Left renal pelvis (tissue), 4 donors: Measurements from ENCODE around the gene HYOU1. TPM values are rescaled to one million over a fixed set of nuclear protein-coding genes. Genes with fewer than 3 reads are reported as not detected.
"Not testable (repeated sequence)": the region's sequence is repeated elsewhere in the genome, so short reads cannot be mapped to it uniquely, and the experiment has no call there.

Source experiments
- DNase-seq, 4 donors: peaks; one replicate each; pipeline ENCODE4 v3.0.0-alpha.2; 2013; ENCODE audit warnings: low read depth in 4 of 4, low spot score in 3 of 4
- polyA plus RNA-seq, 4 donors: library from polyadenylated mRNA; unstranded; fragments of 120-200 nt; gene quantifications; one replicate each; pipeline ENCODE4 v1.2.1, GENCODE V29; 2013; ENCODE audit not compliant: insufficient read length in 4 of 4

The HYOU1 gene, protein sequence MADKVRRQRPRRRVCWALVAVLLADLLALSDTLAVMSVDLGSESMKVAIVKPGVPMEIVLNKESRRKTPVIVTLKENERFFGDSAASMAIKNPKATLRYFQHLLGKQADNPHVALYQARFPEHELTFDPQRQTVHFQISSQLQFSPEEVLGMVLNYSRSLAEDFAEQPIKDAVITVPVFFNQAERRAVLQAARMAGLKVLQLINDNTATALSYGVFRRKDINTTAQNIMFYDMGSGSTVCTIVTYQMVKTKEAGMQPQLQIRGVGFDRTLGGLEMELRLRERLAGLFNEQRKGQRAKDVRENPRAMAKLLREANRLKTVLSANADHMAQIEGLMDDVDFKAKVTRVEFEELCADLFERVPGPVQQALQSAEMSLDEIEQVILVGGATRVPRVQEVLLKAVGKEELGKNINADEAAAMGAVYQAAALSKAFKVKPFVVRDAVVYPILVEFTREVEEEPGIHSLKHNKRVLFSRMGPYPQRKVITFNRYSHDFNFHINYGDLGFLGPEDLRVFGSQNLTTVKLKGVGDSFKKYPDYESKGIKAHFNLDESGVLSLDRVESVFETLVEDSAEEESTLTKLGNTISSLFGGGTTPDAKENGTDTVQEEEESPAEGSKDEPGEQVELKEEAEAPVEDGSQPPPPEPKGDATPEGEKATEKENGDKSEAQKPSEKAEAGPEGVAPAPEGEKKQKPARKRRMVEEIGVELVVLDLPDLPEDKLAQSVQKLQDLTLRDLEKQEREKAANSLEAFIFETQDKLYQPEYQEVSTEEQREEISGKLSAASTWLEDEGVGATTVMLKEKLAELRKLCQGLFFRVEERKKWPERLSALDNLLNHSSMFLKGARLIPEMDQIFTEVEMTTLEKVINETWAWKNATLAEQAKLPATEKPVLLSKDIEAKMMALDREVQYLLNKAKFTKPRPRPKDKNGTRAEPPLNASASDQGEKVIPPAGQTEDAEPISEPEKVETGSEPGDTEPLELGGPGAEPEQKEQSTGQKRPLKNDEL
- 100 to 1,000 TPM in 3 of 4 donors, 10 to 100 TPM in 1; 73.5 to 124 (median 116) TPM for polyA plus RNA-seq

DNA sequence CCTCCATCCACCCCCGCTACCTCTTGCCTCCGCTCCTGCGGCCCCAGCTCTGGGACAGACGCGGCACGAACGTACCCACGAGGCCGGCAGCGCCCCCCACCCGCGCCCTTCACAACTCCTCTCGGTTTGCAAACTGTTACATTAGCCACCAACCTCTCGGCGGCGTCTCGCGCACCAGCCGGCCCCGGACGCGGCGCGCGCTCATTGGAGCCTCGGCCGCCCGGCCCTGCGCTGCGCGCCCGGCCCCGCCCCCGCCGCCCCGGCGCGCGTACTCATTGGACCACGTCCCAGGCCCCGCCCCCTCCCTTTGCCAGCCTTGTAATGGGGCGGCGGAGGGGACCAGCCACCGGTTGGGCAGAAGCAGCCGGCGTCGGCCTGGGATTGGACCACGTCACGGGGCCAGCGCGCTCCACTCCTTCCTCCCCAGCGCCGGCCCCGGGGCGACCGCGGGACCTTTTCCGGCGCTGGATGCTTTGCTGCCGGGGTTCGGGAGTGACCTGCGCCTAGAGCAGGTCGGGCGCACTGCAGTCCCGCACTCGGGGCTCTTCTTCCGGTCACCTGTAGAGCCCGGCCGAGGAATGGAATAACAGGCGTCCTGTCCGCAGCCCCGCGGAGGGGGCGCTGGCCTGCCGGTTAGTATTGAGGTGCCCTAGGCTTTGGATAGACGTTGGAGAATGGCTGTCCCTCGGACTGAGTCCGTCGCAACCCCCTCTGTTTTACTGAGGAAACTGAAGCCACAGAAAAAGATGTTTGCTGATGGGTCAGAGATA lies at the start of gene HYOU1:
HYOU1 (minus strand) TSS at position 206 of the 770 bp plus-strand sequence. CDS start 1,045 bp downstream, outside the sequence.
- peak; percentile 83 to 91 (median 90) for DNase-seq

DNA sequence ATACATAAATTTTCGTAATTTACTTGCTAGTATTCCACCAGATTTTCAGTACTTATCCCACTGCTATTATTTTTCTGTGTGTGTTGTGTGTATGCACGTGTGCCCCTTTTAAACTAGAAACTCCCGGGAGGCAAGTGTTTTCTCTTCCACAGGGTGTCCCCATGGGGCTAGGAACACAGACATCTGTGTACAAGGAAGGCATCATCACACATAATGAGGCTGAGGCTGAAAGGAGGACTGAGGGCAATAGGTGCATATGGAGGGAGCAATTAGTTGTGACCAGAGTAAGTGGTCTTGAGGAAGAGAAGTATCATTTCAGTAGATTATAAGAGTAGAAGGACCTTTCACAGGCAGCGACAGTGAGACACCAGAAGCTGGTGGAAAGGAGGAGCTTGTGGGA lies 46.8 kb upstream of the HYOU1 start:
- no peak for DNase-seq

DNA sequence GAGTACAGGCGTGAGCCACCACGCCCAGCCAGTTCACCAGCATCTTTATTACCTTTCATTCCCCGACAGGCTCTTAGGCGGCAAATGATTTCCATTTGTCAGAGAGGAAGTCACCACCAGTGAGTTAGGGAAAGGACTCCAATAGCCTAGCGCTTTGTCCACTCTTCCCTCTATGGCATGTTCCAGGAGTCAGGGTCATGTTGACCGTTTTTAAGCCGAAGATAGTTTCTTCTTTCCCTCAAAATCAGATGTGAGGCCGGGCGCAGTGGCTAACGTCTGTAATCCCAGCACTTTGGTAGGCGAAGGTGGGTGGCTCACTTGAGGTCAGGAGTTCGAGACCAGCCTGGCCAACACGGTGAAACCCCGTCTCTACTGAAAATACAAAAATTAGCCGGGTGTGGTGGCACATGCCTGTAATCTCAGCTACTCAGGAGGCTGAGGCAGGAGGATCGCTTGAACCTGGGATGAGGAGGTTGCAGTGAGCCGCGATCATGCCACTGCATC lies 46.2 kb upstream of the HYOU1 start:
- not testable (repeated sequence) for DNase-seq

DNA sequence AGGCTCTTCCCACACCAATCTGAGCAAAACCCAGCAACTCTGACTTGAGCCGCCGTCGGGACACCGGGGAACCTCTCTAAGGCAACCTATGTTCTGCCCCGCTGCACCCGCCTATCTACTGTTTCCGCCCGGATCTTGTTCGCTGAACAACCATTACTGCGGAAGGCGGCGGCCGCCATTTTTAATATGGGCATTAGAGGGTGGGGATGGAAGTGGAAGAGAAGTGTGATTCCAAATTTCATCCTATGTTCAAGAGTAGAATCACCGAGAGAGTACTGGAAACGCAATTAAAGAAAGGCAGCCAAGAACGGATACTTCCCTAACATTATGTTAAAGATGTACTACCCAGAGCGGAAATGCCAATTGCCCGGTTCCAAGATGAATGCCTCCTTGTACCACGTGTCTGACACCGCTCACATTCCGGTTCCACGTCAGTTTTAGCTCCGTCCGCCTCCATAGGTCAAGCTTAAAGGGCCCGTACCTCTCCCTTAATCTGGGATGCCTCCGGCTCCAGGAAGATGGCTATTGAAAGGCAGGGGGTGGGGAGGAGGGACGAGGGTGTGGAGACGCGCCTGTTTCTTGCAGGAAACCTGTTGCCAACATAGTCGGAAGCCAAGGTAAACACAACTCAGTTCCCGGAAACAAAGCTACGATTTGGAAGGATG lies 44.9 kb upstream of the HYOU1 start, which contains the start of gene DPAGT1:
DPAGT1 (minus strand) TSS at position 95 of the 665 bp plus-strand sequence. CDS start 198 bp downstream, outside the sequence.
- DNase-seq = peak; percentile 88 to 93 (median 92)

DNA sequence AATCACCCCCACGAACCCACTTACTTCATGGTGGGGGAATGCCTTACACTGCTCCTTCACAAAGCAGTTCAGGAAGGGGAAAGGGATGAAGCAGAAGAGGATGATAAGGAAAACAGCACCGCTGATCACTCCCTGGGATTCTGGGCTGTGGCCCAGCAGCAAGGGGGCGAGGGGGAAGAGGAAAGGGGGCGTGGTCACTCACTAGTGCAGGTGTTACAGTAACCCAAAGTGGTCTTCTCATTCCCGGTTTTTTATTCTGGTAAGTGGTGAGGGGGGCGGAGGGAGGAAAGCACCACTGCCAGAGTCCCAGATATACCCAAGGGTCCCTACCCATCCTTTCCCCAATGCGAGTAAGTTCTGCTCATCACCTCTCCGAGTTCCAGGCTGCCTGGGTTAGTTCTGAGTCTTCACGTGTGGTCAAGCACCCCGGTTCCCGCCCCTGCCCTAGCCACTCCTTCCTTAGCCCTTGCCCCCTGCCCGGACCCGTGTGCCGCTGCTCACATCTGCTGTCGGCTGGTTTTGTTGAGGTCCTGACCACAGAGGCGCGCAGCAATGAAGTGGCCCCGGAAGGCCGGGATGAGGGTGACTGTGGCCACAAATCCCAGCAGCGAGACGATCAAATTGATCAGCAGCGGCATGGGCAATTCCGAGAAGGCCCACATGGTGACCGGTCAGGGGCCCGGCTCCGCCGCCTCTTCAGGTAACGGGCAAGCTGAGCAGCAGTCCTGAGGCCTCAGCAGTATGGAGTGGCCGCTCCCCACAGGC lies 44.2 kb upstream of the HYOU1 start:
- DNase-seq = no peak

DNA sequence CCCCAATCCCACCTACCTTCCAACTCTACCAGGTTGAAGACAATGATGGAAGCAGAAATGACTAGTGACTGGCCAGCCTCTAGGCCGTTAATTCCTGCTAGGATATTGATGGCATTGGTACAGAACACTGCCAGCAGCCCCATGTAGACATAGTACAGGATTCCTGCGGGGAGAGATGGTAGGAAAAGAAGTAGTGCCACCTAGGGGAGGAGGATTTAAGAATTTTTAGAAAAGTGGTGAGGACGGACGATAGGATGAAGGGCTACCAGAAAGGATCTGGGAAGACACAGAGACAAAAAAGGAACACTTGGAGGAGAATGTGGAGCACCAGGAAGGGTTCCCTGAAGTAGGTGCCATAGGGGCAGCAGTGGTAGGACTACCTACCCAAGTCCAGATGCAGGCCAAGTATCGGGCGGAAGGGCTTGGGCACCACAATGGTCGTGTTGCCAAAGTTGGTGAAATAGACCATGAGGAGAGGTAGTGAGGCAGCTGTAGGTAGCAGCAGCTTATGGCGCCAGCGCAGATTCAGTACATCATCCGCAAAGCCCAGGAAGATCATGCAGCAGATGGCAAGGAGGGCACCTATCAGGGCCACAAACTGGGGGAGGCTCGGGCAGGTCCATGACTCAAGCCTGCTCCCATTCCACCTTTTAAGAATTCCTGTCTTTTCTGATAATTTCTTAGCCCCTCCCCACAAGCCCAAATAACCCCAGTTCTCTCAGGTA lies 43.4 kb upstream of the HYOU1 start:
- no peak for DNase-seq

DNA sequence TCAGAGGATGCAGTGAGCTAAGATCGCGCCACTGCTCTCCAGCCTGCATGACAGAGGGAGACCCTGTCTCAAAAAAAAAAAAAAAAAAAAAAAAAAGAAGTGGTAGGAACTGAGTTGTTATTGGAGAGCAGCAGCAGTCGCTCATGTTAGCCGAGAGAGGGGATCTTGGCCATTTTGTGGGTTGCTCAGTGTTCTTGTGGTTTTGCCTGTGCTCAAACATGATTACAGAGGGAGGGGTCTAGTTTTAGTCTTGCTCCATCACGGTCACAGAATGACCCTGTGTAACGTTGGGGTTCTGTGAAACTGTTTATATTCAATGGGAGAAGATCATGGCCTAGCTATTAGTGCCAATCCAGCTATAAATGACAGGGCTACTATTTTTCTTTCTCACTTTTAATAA lies 42.7 kb upstream of the HYOU1 start:
- DNase-seq = no peak

DNA sequence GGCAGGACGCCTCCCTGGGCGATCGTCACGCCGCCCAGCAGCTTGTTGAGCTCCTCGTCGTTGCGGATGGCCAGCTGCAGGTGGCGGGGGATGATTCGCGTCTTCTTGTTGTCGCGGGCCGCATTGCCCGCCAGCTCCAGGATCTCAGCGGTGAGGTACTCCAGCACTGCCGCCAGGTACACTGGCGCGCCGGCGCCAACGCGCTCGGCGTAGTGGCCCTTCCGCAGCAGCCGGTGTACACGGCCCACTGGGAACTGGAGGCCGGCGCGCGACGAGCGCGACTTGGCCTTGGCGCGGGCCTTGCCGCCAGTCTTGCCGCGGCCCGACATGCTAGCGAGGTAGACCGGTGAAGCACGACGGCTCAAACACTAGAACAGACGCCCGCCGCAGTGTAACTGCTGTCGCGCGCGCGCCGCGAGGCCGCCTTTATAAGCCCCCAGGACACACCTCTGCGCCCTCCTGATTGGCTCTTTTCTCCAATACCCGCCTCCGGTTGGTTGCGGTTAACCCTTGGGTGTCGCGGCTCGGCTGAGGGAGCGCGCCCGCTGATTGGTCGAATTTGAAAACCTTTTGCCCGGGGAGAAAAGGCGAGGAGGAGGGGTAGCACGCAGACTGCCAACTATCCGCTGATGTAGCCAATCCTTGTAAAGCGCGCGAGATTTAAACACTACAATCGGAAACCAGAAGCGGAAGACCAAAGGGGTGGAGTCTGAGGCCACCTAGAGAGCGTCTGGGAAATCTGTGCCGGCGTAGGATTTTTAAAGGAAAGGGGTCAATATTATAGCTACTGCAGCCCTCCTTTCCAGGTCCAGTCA lies 38.3 kb upstream of the HYOU1 start:
- DNase-seq = peak; percentile 98 to 100 (median 99)

DNA sequence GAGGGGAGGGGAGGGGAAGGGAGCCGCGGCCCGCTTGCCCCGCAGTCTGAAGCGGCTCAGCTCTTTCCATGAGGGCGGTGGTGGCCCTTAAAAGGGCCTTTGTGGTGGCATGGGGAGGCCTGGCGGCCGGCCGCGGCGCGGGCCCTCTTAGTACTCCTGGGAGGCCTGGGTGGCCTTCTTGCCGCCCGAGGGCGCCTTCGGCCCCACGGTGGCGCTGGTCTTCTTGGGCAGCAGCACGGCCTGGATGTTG lies 37.7 kb upstream of the HYOU1 start:
- peak in 2 of 4 donors; percentile 62 for DNase-seq

DNA sequence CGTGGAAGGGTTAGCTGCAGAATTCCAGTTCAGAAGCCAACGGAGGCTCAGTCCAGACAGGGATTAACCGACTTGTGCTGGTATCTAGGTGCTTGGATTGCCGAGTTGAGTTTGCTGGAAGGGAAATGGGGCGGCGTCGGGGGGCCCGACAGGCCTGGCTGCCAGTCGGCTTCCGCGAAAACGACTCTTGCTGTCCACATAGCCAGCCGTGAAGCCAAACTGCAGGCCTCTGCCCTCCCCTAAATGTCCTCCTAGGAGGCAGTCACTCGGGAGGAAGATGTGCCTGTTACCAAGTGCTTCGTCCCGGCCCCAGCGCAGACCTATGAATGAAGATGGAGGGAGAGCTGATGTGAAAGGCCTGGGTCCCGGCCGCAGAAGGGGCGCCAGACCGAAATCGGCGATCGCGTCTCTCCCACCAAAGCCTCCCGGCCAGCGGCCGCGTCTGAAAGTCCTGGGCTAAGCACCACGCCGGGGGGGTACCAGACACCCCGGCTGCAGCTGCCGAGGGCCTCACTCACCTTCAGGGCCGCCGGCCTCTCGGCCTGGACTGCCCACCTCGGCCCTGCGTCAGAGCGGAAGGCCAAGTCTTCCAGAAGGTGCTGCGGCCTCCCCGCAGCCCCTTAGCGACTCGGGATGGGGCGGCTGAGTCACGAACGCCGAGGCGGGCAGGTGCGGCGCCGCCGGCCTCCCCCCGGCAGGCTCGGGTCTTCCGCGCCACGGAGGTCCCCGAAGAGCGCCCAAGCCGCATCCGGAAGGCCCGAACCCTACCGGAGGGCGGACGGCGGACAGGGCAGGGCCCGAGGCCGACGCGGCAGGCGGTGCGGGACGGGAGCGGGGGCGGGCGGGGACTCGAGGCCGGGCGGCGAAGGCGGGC lies 37.2 kb upstream of the HYOU1 start:
- DNase-seq = no peak

DNA sequence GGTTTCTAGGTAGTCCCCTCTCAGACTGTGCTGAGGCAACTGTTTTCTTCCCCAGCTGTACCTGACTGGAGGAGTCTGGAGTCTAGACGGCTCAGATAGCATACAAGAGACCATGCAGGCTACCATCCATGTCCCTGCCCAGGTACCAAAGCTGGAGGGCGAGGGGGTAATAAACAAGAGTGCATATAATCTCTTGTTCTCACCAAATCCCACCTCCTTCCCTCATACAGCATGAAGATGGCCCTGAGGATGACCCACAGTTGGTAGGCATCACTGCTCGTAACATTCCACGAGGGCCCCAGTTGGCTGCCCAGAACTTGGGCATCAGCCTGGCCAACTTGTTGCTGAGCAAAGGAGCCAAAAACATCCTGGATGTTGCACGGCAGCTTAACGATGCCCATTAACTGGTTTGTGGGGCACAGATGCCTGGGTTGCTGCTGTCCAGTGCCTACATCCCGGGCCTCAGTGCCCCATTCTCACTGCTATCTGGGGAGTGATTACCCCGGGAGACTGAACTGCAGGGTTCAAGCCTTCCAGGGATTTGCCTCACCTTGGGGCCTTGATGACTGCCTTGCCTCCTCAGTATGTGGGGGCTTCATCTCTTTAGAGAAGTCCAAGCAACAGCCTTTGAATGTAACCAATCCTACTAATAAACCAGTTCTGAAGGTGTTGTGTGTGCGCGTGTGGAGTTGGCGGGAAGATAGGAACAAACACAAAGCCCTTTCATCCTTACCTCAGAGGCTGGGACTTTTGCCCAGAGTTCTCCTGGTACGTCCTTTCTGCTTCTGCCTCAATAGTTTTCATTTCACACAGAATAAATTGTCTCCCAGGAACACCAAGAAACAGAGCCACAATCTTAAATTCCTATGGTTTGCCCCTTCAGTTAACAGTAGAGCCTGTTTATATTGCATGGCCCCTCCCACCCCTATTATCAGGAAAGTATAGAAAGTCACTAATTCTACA lies 36.2 kb upstream of the HYOU1 start:
- DNase-seq = no peak

DNA sequence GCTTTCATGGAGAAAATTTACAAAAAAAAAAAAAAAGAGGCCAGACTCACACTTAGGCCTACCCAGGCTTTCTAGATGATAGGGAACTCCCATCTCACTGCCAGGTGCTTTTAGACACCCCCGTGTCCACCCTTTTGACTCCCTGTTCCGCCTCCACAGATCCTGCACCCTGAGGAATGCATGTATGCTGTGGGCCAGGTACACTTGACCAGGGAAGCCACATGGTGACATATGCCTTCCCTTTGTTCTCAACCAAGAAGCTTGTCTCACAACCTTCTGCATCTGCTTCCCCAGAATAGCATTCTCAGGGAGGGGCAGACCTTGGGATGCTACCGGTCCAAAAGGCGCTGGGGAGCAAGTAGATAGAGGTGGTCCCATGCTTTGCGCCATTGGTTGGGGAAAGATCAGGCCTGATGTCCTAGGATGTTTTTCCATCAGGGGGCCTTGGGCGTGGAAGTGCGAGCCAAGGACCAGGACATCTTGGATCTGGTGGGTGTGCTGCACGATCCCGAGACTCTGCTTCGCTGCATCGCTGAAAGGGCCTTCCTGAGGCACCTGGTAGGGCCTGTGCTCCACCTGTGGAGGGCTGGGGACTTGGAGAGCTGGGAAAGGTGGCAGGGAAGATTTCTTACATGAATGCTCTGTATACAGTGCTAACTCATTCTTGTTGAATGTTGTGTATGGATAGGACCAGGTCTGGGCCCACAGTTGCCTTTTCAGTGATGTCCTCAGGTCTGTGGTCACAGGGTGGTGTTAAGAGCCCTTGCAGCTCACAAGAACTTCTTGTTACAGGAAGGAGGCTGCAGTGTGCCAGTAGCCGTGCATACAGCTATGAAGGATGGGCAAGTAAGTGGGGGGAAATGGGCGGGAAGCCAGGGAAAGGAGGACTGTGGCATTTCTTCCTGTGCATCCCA lies 35.2 kb upstream of the HYOU1 start:
- DNase-seq = no peak

DNA sequence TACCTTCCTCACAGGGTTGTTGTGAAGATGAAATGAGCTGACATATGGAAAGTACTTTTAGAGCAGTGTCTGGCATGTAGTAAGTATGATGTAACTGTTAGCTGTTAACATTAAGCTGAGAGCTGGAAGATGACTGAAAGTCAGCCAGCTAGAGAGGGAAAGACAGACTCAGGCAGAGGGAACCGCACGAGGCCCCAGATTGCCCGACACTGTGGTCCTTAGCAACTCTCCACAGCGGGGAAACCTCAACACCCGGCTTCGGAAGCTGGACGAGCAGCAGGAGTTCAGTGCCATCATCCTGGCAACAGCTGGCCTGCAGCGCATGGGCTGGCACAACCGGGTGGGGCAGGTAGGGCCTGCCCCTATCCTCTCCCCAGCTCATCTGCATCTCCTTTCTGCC lies 34.2 kb upstream of the HYOU1 start:
- no peak for DNase-seq

DNA sequence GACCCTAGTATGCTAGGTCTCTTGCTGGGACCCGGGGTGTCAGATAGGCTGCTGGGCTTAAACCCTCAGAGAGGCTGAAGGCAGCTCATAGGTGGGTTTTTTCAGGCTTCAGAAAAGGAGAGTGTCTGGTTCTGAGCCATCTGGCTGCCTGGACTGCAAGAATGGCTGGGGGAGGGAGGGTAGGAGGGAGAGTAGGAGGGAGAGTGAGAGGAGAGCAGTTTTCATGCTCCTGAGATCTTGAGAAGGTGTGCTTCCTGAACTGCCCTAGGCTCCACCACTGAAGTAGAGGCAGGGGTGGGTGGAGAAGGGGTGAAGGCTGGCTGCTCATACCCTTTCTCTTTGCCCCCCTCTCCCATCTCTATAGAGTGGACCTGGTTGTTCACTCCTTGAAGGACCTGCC lies 32.3 kb upstream of the HYOU1 start:
- DNase-seq = no peak

DNA sequence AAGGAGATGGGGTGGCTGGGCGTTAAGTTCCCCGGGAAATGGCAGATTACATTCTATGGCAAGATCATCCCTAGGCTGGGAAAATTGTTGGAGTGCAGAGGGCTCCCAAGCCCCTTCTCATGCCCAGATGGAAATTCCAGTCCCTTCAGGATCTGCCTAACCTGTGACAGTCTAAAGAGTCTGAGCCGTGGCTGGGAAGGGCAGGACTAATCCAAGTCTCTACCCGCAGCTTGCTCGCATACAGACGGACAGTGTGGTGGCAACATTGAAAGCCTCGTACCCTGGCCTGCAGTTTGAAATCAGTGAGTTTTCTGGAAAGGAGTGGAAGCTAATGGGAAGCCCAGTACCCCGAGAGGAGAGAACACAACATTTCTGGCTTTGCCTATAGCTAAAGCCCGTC lies 31.4 kb upstream of the HYOU1 start:
- no peak for DNase-seq
